ENCODE results near the gene GRN. TPM values are rescaled to one million over a fixed set of nuclear protein-coding genes. Genes with fewer than 3 reads are reported as not detected.

The GRN gene
- total RNA-seq, 1 experiment from 2014 or later, result 400 TPM

DNA sequence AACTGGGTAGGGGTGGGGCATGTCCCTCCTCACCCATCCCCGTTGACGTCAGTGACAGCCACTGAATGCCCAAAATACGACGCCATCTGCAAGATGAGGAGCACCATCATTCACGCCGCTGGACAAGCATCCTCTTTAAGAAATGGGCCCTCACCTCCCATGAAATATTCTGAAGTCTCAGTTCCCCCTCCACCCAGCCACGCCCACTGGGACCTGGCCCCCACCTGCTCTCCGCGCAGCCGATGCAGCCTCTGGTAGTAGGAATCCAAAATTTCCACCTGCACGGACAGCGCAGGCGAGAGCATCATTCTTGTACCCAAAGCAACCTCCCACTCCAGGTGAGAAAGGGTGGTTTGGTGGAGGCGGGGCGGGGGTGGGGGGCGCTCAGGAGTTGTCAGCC lies 38.8 kb downstream of the GRN start:
- Histone ChIP-seq H3K4me1 (ENCODE audit: insufficient read depth, low read length) (peaks cover 10% of the 10 kb centered on the region), H3K9ac (ENCODE audit: low read length) (no peak overlapping the region), H2AFZ (ENCODE audit: low read length) (no peak overlapping the region), H3K9me3 (ENCODE audit: low read length) (no peaks in the 10 kb centered on the region), H3K79me2 (ENCODE audit: low read length) (no peaks in the 10 kb centered on the region), H3K9me2 (replicated peaks; ENCODE audit: low read length) (no peaks in the 10 kb centered on the region), H3K27ac (ENCODE audit: low read length) (no peak overlapping the region), H4K20me1 (ENCODE audit: low read length) (no peaks in the 10 kb centered on the region), H3K36me3 (ENCODE audit: low read depth, low read length) (no peaks in the 10 kb centered on the region), H3K27me3 (ENCODE audit: low read length) (no peaks in the 10 kb centered on the region), H3F3A (ENCODE audit: low read length, unreplicated experiment) (no peaks in the 10 kb centered on the region), H3K4me2 (ENCODE audit: low read length) (no peak overlapping the region), H3K4me3 (ENCODE audit: low read length) (no peak overlapping the region)
- TF ChIP-seq, protein P1, sequence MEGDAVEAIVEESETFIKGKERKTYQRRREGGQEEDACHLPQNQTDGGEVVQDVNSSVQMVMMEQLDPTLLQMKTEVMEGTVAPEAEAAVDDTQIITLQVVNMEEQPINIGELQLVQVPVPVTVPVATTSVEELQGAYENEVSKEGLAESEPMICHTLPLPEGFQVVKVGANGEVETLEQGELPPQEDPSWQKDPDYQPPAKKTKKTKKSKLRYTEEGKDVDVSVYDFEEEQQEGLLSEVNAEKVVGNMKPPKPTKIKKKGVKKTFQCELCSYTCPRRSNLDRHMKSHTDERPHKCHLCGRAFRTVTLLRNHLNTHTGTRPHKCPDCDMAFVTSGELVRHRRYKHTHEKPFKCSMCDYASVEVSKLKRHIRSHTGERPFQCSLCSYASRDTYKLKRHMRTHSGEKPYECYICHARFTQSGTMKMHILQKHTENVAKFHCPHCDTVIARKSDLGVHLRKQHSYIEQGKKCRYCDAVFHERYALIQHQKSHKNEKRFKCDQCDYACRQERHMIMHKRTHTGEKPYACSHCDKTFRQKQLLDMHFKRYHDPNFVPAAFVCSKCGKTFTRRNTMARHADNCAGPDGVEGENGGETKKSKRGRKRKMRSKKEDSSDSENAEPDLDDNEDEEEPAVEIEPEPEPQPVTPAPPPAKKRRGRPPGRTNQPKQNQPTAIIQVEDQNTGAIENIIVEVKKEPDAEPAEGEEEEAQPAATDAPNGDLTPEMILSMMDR (conservative IDR thresholded peaks at IDR 0.05; ENCODE audit: low read depth, low read length), result no peak
- no peak for TF ChIP-seq EZH2phosphoT487 (IDR thresholded peaks at IDR 0.05; ENCODE audit: borderline replicate concordance, low read length)
- TF ChIP-seq EZH2 (IDR thresholded peaks at IDR 0.05; ENCODE audit: low read length, unreplicated experiment), result no peak
- ChIA-PET POLR2A (ENCODE audit: unreplicated experiment) (no interaction called here), CTCF (no interaction called here)
- ATAC-seq (no peak), DNase-seq (no peak)
- intact Hi-C loops (cut with micrococcal nuclease), result no loop called here
- no TSS peak for BruUV-seq (replicated peaks)

DNA sequence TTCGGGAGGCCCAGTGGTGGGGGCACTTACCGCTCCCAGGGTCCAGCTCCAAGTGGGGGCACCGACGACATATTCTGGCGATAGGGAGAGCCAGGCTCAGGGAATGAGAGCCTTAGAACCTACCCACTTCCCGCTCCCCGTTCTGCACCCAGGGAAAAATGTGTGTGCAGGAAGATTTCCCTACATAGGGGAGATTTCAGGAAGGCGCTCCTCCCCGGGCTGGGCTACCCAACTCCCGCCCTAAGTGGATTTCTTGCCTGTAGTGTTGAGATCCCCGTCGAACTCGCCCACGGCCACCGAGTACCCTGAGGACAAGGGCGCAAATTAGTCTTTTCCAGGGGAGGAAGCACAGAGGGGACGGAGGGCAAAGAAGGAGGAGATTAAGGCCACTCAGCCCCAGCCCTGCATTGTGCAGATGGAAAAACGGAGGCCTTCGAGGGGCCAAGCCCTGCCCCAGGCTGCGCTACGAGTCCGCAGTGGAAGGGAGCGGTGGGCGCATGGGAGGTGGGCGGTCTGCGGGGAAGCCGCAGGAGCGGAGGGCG lies 39.2 kb downstream of the GRN start:
- Histone ChIP-seq H3K9ac (ENCODE audit: low read length) (no peak overlapping the region), H2AFZ (ENCODE audit: low read length) (no peak overlapping the region), H3K27ac (ENCODE audit: low read length) (no peak overlapping the region), H3K4me2 (ENCODE audit: low read length) (peak overlapping the region; percentile 100; the same call in 1 of the 2 replicates), H3K4me1 (ENCODE audit: insufficient read depth, low read length) (peaks cover 10% of the 10 kb centered on the region), H3K79me2 (ENCODE audit: low read length) (no peaks in the 10 kb centered on the region), H3K4me3 (ENCODE audit: low read length) (no peak overlapping the region), H4K20me1 (ENCODE audit: low read length) (no peaks in the 10 kb centered on the region), H3F3A (ENCODE audit: low read length, unreplicated experiment) (no peaks in the 10 kb centered on the region), H3K9me3 (ENCODE audit: low read length) (no peaks in the 10 kb centered on the region), H3K9me2 (replicated peaks; ENCODE audit: low read length) (no peaks in the 10 kb centered on the region), H3K27me3 (ENCODE audit: low read length) (no peaks in the 10 kb centered on the region), H3K36me3 (ENCODE audit: low read depth, low read length) (no peaks in the 10 kb centered on the region)
- no peak for TF ChIP-seq EZH2phosphoT487 (IDR thresholded peaks at IDR 0.05; ENCODE audit: borderline replicate concordance, low read length)
- TF ChIP-seq, protein P1 (conservative IDR thresholded peaks at IDR 0.05; ENCODE audit: low read depth, low read length), result no peak
- BruUV-seq (replicated peaks), result no TSS peak
- intact Hi-C loops (cut with micrococcal nuclease), result no loop called here
- no peak for ATAC-seq
- POLR2A ChIA-PET (ENCODE audit: unreplicated experiment), result interaction anchor here (0.6 kb wide), 1 partner anchor 22 kb away, joined by 12 read pairs; no protein-coding TSS in a partner anchor
- DNase-seq, result no peak
- CTCF ChIA-PET, result no interaction called here

DNA sequence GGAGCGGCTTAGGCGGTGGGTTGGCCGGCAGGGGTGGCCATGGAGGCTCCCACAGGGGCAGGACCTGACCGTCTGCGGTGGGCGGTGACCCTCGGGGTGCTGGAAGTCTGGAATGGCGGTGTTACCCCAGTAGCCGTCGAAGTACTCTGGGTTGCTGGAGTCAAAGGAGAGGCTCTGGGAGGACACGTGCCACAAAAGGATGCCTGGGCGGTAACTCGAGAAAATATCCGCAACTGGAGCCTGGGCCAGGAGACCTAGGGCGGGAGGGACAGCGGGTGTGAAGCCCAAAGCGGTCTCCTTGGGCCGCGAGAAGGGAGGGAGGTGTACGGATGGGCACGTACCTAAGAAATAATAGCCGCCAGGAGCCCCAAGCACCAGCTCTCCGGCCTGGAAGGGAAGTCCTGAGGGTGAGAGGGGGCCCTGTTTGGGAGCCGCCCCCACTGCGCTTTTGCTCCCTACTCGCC lies 39.8 kb downstream of the GRN start:
- POLR2A ChIA-PET (ENCODE audit: unreplicated experiment), result interaction anchor here (0.6 kb wide), 1 partner anchor 21 kb away, joined by 12 read pairs; no protein-coding TSS in a partner anchor

More for the DNA sequence above, 39.8 kb downstream of the GRN start:
- TSS peak; percentile 31 for BruUV-seq (replicated peaks)
- H3F3A ChIP-seq (ENCODE audit: low read length, unreplicated experiment), result no peaks in the 10 kb centered on the region
- peak overlapping the region; percentile 100 for H3K4me2 ChIP-seq (ENCODE audit: low read length)
- DNase-seq (no peak), ATAC-seq (no peak)
- CTCF ChIA-PET, result interaction anchor here (1.0 to 1.5 kb wide), 2 partner anchors 22 to 138 kb away, joined by 5 to 6 read pairs; partner anchors contain the start of gene FAM171A2
- intact Hi-C loops (cut with micrococcal nuclease), result no loop called here
- no peaks in the 10 kb centered on the region for H3K9me2 ChIP-seq (replicated peaks; ENCODE audit: low read length)
- H3K79me2 ChIP-seq (ENCODE audit: low read length), result no peaks in the 10 kb centered on the region
- H2AFZ ChIP-seq (ENCODE audit: low read length), result peak overlapping the region; percentile 100
- H3K9me3 ChIP-seq (ENCODE audit: low read length), result no peaks in the 10 kb centered on the region
- peak overlapping the region; percentile 82 for H3K4me3 ChIP-seq (ENCODE audit: low read length)
- TF ChIP-seq, protein P1 (conservative IDR thresholded peaks at IDR 0.05; ENCODE audit: low read depth, low read length), result no peak
- TF ChIP-seq EZH2phosphoT487 (IDR thresholded peaks at IDR 0.05; ENCODE audit: borderline replicate concordance, low read length), result no peak
- TF ChIP-seq EZH2 (IDR thresholded peaks at IDR 0.05; ENCODE audit: low read length, unreplicated experiment), result no peak
- no peaks in the 10 kb centered on the region for H3K27me3 ChIP-seq (ENCODE audit: low read length)
- peak overlapping the region; percentile 62 for H3K9ac ChIP-seq (ENCODE audit: low read length)
- no peaks in the 10 kb centered on the region for H4K20me1 ChIP-seq (ENCODE audit: low read length)
- H3K27ac ChIP-seq (ENCODE audit: low read length), result no peak overlapping the region
- H3K4me1 ChIP-seq (ENCODE audit: insufficient read depth, low read length), result peaks cover 10% of the 10 kb centered on the region
- no peaks in the 10 kb centered on the region for H3K36me3 ChIP-seq (ENCODE audit: low read depth, low read length)
